Fibroblast of villous mesenchyme (primary cell): Measurements from ENCODE around the gene MAPK10. TPM values are rescaled to one million over a fixed set of nuclear protein-coding genes. Genes with fewer than 3 reads are reported as not detected.

Experiments
- small RNA-seq: library from RNA; depleted of rRNA; stranded (forward); fragments of <200 nt; gene quantifications from one replicate; pipeline ENCODE3, GENCODE V24; 2012
- total RNA-seq: library from RNA; depleted of rRNA; stranded (reverse); fragments of >200 nt; gene quantifications from 2 replicates; pipeline ENCODE4 v1.2.3, GENCODE V29; 2012

Gene MAPK10
- total RNA-seq, 1 donor = 12.1 TPM

Small RNAs within 50 kb of the gene (small RNA-seq; reads per million reads assigned to genes)
- gene RN7SKP96 = not detected

Other genes starting within 250 kb of the MAPK10 start
- gene PTPN13, start 234.3 kb upstream of the MAPK10 start, total RNA-seq = 68.3 and 73.0 TPM in 2 replicates